C4-2B (cell line): ENCODE results near the gene ARID5B.

Source experiments
- H3K27ac ChIP-seq: fragments of 450-650 bp; 2 replicates; pipeline ENCODE4 v1.5.1; 2017
- ZFX ChIP-seq: fragments of 450-650 bp; IDR thresholded peaks from 2 replicates; pipeline ENCODE4 v1.6.1; 2017
- TF ChIP-seq, protein P1 (sequence below): fragments of 450-650 bp; conservative IDR thresholded peaks from 2 replicates; pipeline ENCODE4 v1.5.1; 2017; ENCODE audit warnings: mild to moderate bottlenecking

Gene ARID5B

DNA sequence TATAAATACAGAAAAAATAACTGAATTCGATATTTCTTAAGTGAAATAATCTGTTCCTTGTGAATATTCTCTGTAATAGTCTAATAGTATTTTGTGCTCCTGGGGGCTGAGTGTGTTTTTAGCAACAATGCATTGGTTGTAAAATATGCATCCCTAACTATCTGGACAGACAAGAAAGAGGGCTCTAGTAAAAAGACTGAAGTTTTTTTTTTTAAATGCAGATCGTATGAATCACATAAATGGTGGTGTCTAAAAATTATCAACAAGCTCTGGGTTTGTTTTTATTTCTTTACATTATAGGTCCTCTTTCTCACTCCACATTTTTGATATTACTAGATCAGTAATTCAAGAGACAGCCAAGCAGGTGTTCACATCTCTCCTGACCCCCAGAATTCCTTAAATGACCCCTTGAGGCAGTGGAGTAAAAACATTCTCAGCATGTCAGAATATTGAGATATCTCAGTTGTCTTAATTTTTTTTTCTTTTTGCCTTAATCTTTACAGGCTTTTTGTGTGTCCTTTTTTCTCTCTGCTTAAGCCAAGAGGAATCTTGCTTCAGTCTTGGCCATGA is 18.2 kb downstream of the ARID5B start:
- no peak overlapping the region for H3K27ac ChIP-seq
- TF ChIP-seq, protein P1, sequence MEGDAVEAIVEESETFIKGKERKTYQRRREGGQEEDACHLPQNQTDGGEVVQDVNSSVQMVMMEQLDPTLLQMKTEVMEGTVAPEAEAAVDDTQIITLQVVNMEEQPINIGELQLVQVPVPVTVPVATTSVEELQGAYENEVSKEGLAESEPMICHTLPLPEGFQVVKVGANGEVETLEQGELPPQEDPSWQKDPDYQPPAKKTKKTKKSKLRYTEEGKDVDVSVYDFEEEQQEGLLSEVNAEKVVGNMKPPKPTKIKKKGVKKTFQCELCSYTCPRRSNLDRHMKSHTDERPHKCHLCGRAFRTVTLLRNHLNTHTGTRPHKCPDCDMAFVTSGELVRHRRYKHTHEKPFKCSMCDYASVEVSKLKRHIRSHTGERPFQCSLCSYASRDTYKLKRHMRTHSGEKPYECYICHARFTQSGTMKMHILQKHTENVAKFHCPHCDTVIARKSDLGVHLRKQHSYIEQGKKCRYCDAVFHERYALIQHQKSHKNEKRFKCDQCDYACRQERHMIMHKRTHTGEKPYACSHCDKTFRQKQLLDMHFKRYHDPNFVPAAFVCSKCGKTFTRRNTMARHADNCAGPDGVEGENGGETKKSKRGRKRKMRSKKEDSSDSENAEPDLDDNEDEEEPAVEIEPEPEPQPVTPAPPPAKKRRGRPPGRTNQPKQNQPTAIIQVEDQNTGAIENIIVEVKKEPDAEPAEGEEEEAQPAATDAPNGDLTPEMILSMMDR, result no peak
- TF ChIP-seq ZFX, result no peak

GRCh38 chr10:61921143-61921542 is 19.6 kb downstream of the ARID5B start:
- no peak for TF ChIP-seq ZFX
- TF ChIP-seq, protein P1, result no peak

GRCh38 chr10:61923210-61923949 is 21.9 kb downstream of the ARID5B start:
- H3K27ac ChIP-seq, result peak overlapping the region; percentile 69
- TF ChIP-seq, protein P1, result no peak
- TF ChIP-seq ZFX, result no peak

More at GRCh38 chr10:61921143-61921542, 19.6 kb downstream of the ARID5B start:
- no peak overlapping the region for H3K27ac ChIP-seq

GRCh38 chr10:61923950-61924274 is 22.4 kb downstream of the ARID5B start:
- H3K27ac ChIP-seq, result peak overlapping the region; percentile 69
- TF ChIP-seq ZFX, result no peak
- TF ChIP-seq, protein P1, result no peak

- no peak overlapping the region for H3K27ac ChIP-seq
- TF ChIP-seq, protein P1, result no peak
- TF ChIP-seq ZFX, result no peak
Observed at GRCh38 chr10:61929555-61929954, 28.1 kb downstream of the ARID5B start.

DNA sequence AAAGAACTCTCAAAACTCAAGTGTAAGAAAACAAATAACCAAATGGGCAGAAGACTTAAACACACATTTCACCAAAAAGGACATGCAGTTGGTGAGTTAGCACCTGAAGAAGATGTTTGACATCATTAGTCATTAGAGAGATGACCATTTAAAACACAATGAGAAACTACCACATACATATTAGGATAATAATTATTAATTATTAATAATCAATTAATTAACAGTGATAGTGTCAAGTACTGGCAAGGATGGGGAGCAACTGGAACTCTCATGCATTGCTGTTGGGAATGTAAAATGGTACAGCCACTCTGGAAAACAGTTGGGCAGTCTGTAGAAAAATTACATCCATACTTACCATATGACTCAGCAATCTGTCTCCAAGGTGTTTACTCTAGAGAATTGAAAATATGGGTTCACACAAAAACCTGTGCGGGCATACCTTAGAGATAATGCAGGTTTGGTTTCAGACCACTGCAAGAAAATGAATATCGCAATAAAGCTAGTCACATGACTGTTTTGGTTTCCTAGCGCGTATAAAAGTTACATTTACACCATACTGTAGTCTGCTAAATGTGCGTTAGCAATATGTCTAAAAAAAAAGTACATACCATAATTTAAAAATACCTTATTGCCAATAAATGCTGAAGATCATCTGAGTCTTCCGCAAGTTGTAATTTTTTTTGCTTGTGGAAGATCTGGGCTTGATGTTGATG is 30.3 kb downstream of the ARID5B start:
- TF ChIP-seq ZFX, result no peak
- no peak overlapping the region for H3K27ac ChIP-seq

GRCh38 chr10:61933859-61934555 is 32.5 kb downstream of the ARID5B start:
- TF ChIP-seq ZFX, result no peak
- TF ChIP-seq, protein P1, result no peak
- H3K27ac ChIP-seq, result no peak overlapping the region
